Measurements from ENCODE around the gene EI24. TPM values are rescaled to one million over a fixed set of nuclear protein-coding genes. Genes with fewer than 3 reads are reported as not detected.

Gene EI24
- total and polyA plus RNA-seq, 9 of the 15 experiments (the other 6 are each of a cell fraction or from before 2014, with no cell fraction given): 50.4 to 260 (median 168) TPM

DNA sequence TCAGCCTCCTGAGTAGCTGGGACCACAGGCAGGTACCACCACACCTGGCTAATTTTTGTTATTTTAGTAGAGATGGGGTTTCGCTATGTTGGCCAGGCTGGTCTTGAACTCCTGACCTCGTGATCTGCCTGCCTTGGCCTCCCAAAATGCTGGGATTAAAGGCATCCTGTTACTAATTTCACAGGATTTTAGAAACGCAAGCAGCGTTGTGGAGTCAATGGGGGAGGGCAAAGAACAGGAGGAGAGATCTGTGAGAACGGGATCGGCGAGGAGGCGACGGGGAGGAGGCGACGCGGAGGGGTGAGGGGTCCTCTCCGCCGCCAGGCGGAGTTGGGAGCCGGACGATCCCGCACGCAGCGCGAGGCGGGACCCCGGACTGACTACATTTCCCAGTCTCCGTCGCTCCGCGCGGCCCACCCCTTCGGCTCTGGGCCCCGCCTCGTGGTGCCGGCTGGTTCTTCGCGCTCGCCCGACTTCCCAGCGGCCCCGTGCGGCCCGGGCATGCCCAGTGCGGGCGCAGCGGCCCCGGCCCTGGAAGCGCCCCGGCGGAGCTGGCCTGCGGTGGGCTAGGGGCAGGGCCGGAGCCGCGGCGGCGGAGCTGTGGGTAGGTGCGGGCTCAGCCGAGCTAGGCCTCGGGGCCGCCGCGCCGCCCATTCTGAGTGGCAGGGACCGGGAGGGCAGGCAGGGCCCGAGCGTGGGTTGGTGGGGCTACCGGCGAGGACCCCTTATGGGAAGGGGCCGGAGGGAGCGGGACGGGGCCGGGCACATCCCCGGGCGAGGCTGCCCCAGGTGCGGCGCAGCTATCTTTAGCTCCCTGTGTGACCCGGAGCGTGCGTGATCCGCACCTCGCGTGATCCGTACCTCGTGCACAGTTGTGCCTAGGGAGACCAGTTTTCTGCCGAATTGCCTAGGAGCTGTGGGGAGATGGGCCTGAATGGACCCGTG is at the start of gene EI24 (continued):
- TF ChIP-seq, protein P1, sequence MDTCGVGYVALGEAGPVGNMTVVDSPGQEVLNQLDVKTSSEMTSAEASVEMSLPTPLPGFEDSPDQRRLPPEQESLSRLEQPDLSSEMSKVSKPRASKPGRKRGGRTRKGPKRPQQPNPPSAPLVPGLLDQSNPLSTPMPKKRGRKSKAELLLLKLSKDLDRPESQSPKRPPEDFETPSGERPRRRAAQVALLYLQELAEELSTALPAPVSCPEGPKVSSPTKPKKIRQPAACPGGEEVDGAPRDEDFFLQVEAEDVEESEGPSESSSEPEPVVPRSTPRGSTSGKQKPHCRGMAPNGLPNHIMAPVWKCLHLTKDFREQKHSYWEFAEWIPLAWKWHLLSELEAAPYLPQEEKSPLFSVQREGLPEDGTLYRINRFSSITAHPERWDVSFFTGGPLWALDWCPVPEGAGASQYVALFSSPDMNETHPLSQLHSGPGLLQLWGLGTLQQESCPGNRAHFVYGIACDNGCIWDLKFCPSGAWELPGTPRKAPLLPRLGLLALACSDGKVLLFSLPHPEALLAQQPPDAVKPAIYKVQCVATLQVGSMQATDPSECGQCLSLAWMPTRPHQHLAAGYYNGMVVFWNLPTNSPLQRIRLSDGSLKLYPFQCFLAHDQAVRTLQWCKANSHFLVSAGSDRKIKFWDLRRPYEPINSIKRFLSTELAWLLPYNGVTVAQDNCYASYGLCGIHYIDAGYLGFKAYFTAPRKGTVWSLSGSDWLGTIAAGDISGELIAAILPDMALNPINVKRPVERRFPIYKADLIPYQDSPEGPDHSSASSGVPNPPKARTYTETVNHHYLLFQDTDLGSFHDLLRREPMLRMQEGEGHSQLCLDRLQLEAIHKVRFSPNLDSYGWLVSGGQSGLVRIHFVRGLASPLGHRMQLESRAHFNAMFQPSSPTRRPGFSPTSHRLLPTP (IDR thresholded peaks at IDR 0.05; ENCODE audit: borderline replicate concordance, extremely low read depth, insufficient read length): no peak
- TF ChIP-seq TRIM28 (IDR thresholded peaks at IDR 0.05) (0 out of 2 replicates have a peak, but pooled peaks have one; percentile 44), MAFK (IDR thresholded peaks at IDR 0.05; ENCODE audit: low read length) (no peak), FIP1L1 (IDR thresholded peaks at IDR 0.05; ENCODE audit: low read depth, low read length, poor library complexity, severe bottlenecking) (peak; percentile 59), JUND (IDR thresholded peaks at IDR 0.05; ENCODE audit: borderline replicate concordance, low read depth, low read length) (peak; percentile 60), JUND (tag; IDR thresholded peaks at IDR 0.05; ENCODE audit: borderline replicate concordance, low read depth, low read length) (no peak; the same call in 2 of the 3 replicates), SLC30A9 (CRISPR knock-in tag; IDR thresholded peaks at IDR 0.05) (no peak), CEBPG (CRISPR knock-in tag; IDR thresholded peaks at IDR 0.05) (no peak), CEBPG (tag; conservative IDR thresholded peaks at IDR 0.05 in 1 of 2, IDR thresholded peaks at IDR 0.05 in 1 of 2) (no peak), ELF4 (CRISPR knock-in tag; IDR thresholded peaks at IDR 0.05) (no peak), CSDE1 (IDR thresholded peaks at IDR 0.05) (no peak), SRF (CRISPR knock-in tag; IDR thresholded peaks at IDR 0.05) (no peak), CBFA2T2 (conservative IDR thresholded peaks at IDR 0.05) (no peak)
- TF ChIP-seq, protein P2, sequence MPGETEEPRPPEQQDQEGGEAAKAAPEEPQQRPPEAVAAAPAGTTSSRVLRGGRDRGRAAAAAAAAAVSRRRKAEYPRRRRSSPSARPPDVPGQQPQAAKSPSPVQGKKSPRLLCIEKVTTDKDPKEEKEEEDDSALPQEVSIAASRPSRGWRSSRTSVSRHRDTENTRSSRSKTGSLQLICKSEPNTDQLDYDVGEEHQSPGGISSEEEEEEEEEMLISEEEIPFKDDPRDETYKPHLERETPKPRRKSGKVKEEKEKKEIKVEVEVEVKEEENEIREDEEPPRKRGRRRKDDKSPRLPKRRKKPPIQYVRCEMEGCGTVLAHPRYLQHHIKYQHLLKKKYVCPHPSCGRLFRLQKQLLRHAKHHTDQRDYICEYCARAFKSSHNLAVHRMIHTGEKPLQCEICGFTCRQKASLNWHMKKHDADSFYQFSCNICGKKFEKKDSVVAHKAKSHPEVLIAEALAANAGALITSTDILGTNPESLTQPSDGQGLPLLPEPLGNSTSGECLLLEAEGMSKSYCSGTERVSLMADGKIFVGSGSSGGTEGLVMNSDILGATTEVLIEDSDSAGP (CRISPR knock-in tag; IDR thresholded peaks at IDR 0.05): no peak
- TF ChIP-seq, protein P3, sequence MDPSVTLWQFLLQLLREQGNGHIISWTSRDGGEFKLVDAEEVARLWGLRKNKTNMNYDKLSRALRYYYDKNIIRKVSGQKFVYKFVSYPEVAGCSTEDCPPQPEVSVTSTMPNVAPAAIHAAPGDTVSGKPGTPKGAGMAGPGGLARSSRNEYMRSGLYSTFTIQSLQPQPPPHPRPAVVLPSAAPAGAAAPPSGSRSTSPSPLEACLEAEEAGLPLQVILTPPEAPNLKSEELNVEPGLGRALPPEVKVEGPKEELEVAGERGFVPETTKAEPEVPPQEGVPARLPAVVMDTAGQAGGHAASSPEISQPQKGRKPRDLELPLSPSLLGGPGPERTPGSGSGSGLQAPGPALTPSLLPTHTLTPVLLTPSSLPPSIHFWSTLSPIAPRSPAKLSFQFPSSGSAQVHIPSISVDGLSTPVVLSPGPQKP (CRISPR knock-in tag; IDR thresholded peaks at IDR 0.05): no peak
- TF ChIP-seq, protein P4, sequence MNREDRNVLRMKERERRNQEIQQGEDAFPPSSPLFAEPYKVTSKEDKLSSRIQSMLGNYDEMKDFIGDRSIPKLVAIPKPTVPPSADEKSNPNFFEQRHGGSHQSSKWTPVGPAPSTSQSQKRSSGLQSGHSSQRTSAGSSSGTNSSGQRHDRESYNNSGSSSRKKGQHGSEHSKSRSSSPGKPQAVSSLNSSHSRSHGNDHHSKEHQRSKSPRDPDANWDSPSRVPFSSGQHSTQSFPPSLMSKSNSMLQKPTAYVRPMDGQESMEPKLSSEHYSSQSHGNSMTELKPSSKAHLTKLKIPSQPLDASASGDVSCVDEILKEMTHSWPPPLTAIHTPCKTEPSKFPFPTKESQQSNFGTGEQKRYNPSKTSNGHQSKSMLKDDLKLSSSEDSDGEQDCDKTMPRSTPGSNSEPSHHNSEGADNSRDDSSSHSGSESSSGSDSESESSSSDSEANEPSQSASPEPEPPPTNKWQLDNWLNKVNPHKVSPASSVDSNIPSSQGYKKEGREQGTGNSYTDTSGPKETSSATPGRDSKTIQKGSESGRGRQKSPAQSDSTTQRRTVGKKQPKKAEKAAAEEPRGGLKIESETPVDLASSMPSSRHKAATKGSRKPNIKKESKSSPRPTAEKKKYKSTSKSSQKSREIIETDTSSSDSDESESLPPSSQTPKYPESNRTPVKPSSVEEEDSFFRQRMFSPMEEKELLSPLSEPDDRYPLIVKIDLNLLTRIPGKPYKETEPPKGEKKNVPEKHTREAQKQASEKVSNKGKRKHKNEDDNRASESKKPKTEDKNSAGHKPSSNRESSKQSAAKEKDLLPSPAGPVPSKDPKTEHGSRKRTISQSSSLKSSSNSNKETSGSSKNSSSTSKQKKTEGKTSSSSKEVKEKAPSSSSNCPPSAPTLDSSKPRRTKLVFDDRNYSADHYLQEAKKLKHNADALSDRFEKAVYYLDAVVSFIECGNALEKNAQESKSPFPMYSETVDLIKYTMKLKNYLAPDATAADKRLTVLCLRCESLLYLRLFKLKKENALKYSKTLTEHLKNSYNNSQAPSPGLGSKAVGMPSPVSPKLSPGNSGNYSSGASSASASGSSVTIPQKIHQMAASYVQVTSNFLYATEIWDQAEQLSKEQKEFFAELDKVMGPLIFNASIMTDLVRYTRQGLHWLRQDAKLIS (CRISPR knock-in tag; IDR thresholded peaks at IDR 0.05): no peak
